K562 (cell line): ENCODE data around the gene EZH2. TPM values are rescaled to one million over a fixed set of nuclear protein-coding genes. Genes with fewer than 3 reads are reported as not detected.

Experiments
- ATAC-seq: fragments of 200-7000 bp; cut with Tn5 transposase; 3 replicates; pipeline ENCODE4 v1.9.1; 2020; ENCODE audit warnings: moderate library complexity
- BruUV-seq: library from RNA; stranded (reverse); fragments of 400-500 nt; replicated peaks from 2 replicates; lab custom pipeline; 2021; lab: Mats Ljungman, UMichigan
- CTCF ChIA-PET: fragments of 300-600 bp; formaldehyde crosslinking; extraction: SDS; loops from one replicate; lab custom pipeline; 2021; ENCODE audit warnings: low intra/inter-chr PET ratio; lab: Yijun Ruan, JAX
- POLR2A ChIA-PET: fragments of 300-600, 350-650 bp; sonication (Branson Sonifier 250); formaldehyde crosslinking; extraction: SDS; loops from one replicate; lab custom pipeline; 2021; ENCODE audit warnings: antibody characterized with exemption, inconsistent platforms; lab: Yijun Ruan, JAX
- DNase-seq, 4 experiments: peaks; one replicate each; pipeline versions ENCODE4 v3.0.0 to v3.0.0-alpha.2; 2011 to 2018; ENCODE audit warnings: low spot score in 3 of 4, mixed read lengths in 3 of 4; ENCODE audit errors: extremely low read depth in 1 of 4
- FAIRE-seq: peaks from 2 replicates; lab custom pipeline; 2011; peaks lifted over from hg19 to GRCh38; lab: Jason Lieb, UNC
- H2AFZ ChIP-seq: 2 replicates; pipeline ENCODE4 v1.6.0; 2011; ENCODE audit warnings: low read depth, low read length, control low read depth, inconsistent platforms
- H3K27ac ChIP-seq: fragments of 200-600 bp; 3 replicates; pipeline ENCODE4 v1.8.0; 2011; ENCODE audit warnings: low read depth, mild to moderate bottlenecking, control low read depth, inconsistent platforms, low read length, moderate library complexity, mixed read lengths; ENCODE audit errors: extremely low read depth
- H3K27me3 ChIP-seq, 2 experiments: fragments of 300-600 bp in 1 of 2; 2 replicates in 1 of 2; 3 replicates in 1 of 2; pipeline versions ENCODE4 v1.6.0 to v1.8.0; 2011; ENCODE audit warnings: inconsistent platforms in 2 of 2, low read length in 2 of 2, mild to moderate bottlenecking in 1 of 2, mixed read lengths in 1 of 2, moderate library complexity in 1 of 2; ENCODE audit not compliant: control insufficient read depth in 2 of 2, insufficient read depth in 2 of 2
- H3K36me3 ChIP-seq: fragments of 300-600 bp; 3 replicates; pipeline ENCODE4 v1.8.0; 2011; ENCODE audit warnings: mild to moderate bottlenecking, low read length, inconsistent platforms; ENCODE audit not compliant: control insufficient read depth, insufficient read depth
- H3K4me1 ChIP-seq, 2 experiments: fragments of 200-600 bp in 1 of 2; replicated peaks in 1 of 2; 2 replicates in 1 of 2; 3 replicates in 1 of 2; pipeline versions ENCODE4 v1.5.1 to v1.8.0; 2011; ENCODE audit warnings: inconsistent platforms in 2 of 2, low read length in 2 of 2, mild to moderate bottlenecking in 1 of 2, mixed read lengths in 1 of 2, moderate library complexity in 1 of 2; ENCODE audit not compliant: control insufficient read depth in 2 of 2, insufficient read depth in 2 of 2
- H3K4me2 ChIP-seq: 2 replicates; pipeline ENCODE4 v1.6.1; 2011; ENCODE audit warnings: low read length, control low read depth, inconsistent platforms, mixed read lengths; ENCODE audit not compliant: insufficient read depth
- H3K4me3 ChIP-seq: fragments of 200-600 bp; sonication (generic), shearing (Covaris generic); 2 replicates; pipeline ENCODE4 v1.5.1; 2016; ENCODE audit warnings: control low read depth, inconsistent platforms
- H3K79me2 ChIP-seq: fragments of 200-600 bp; 3 replicates; pipeline ENCODE4 v1.8.0; 2011; ENCODE audit warnings: low read length, inconsistent platforms; ENCODE audit not compliant: control insufficient read depth, insufficient read depth
- H3K9ac ChIP-seq, 2 experiments: 2 replicates each; pipeline versions ENCODE4 v1.6.0 to v1.6.1; 2011; ENCODE audit warnings: low read depth in 2 of 2, low read length in 2 of 2, control low read depth in 1 of 2, inconsistent platforms in 1 of 2, mild to moderate bottlenecking in 1 of 2, mixed read lengths in 1 of 2; ENCODE audit not compliant: insufficient read depth in 1 of 2
- H3K9me1 ChIP-seq: one replicate; pipeline ENCODE4 v1.6.0; 2011; ENCODE audit warnings: inconsistent platforms, mild to moderate bottlenecking, low read length, moderate library complexity; ENCODE audit not compliant: control insufficient read depth, insufficient read depth
- H3K9me3 ChIP-seq: replicated peaks from 2 replicates; pipeline ENCODE4 v1.5.1; 2011; ENCODE audit warnings: low read depth, low read length, inconsistent platforms; ENCODE audit not compliant: control insufficient read depth, insufficient read depth
- H4K20me1 ChIP-seq: replicated peaks from 2 replicates; pipeline ENCODE4 v1.6.1; 2011; ENCODE audit warnings: low read length, inconsistent platforms, mixed read lengths; ENCODE audit not compliant: control insufficient read depth, insufficient read depth
- E4F1 ChIP-seq: fragments of 250-450 bp; sonication (Bioruptor Pico); IDR thresholded peaks from 2 replicates; pipeline ENCODE4 v1.5.0; 2021; ENCODE audit warnings: mild to moderate bottlenecking, borderline replicate concordance
- ESRRA ChIP-seq: fragments of 450-650 bp; IDR thresholded peaks from 2 replicates; pipeline ENCODE4 v1.6.1; 2014; ENCODE audit warnings: low read depth, mild to moderate bottlenecking, moderate library complexity, borderline replicate concordance
- ETV5 ChIP-seq: sonication (generic); formaldehyde crosslinking; IDR thresholded peaks from 2 replicates; pipeline ENCODE4 v1.4.0; 2020; ENCODE audit warnings: low read depth, mild to moderate bottlenecking, missing genetic modification reagents
- EWSR1 ChIP-seq: fragments of 450-650 bp; IDR thresholded peaks from 2 replicates; pipeline ENCODE4 v1.6.1; 2018; ENCODE audit warnings: borderline replicate concordance, mild to moderate bottlenecking, low read depth, moderate library complexity; ENCODE audit not compliant: partially characterized antibody
- FOXP4 ChIP-seq: sonication (generic); formaldehyde crosslinking; IDR thresholded peaks from 2 replicates; pipeline ENCODE4 v1.8.0; 2022; ENCODE audit warnings: mild to moderate bottlenecking, missing genetic modification reagents, borderline replicate concordance
- GABPB2 ChIP-seq: fragments of 250-450 bp; sonication (Bioruptor Pico); conservative IDR thresholded peaks from 2 replicates; pipeline ENCODE4 v1.5.1; 2021; ENCODE audit warnings: mild to moderate bottlenecking
- HMG20B ChIP-seq: fragments of 250-450 bp; sonication (Bioruptor Pico); IDR thresholded peaks from 2 replicates; pipeline ENCODE4 v1.5.0; 2021; ENCODE audit warnings: mild to moderate bottlenecking
- PYGO2 ChIP-seq: fragments of 450-650 bp; IDR thresholded peaks from 2 replicates; pipeline ENCODE4 v1.6.1; 2016; ENCODE audit warnings: mild to moderate bottlenecking, missing genetic modification characterization, moderate library complexity, missing compliant biosample characterization
- SAP30 ChIP-seq: fragments of 200-600 bp; sonication (generic); IDR thresholded peaks from 2 replicates; pipeline ENCODE4 v1.6.1; 2012; ENCODE audit warnings: borderline replicate concordance, low read depth, mild to moderate bottlenecking, moderate library complexity, low read length, control low read depth, inconsistent platforms; ENCODE audit not compliant: insufficient read depth, poor library complexity, severe bottlenecking
- THRB ChIP-seq: fragments of 450-650 bp; formaldehyde crosslinking; conservative IDR thresholded peaks from 2 replicates; pipeline ENCODE4 v1.4.0; 2022; ENCODE audit warnings: mild to moderate bottlenecking, missing genetic modification characterization
- ZNF280A ChIP-seq: fragments of 450-650 bp; IDR thresholded peaks from 2 replicates; pipeline ENCODE4 v1.6.1; 2018; ENCODE audit warnings: mild to moderate bottlenecking, low read depth; ENCODE audit not compliant: partially characterized antibody
- ZNF311 ChIP-seq: fragments of 250-450 bp; sonication (Bioruptor Pico); IDR thresholded peaks from 2 replicates; pipeline ENCODE4 v1.4.0; 2020; ENCODE audit warnings: mild to moderate bottlenecking, moderate library complexity
- ZNF511 ChIP-seq: sonication (generic); formaldehyde crosslinking; IDR thresholded peaks from 2 replicates; pipeline ENCODE4 v1.8.0; 2022; ENCODE audit warnings: mild to moderate bottlenecking, missing genetic modification reagents
- ZSCAN29 ChIP-seq: fragments of 450-650 bp; IDR thresholded peaks from 2 replicates; pipeline ENCODE4 v1.6.1; 2017
- WGBS: fragments of 100-300 bp; shearing (Covaris generic); methylation state at CpG from one replicate; pipeline ENCODE4 v1.1.6; 2016; ENCODE audit warnings: low coverage, mixed read lengths; ENCODE audit not compliant: insufficient coverage; ENCODE audit errors: missing lambda C conversion rate; 5-methylcytosine and 5-hydroxymethylcytosine counted together
- in situ Hi-C: fragments of 300-500 bp; cut with MboI; formaldehyde crosslinking; loops from 4 replicates; pipeline ENCODE4 v1.15.0; 2018; ENCODE audit warnings: inconsistent platforms, mixed read lengths
- intact Hi-C: fragments of 100-400 bp; cut with micrococcal nuclease; formaldehyde crosslinking; loops from 2 replicates; pipeline ENCODE4 v1.14.2; 2022
- polyA plus RNA-seq, 8 experiments: library from polyadenylated mRNA; depleted of rRNA in 4 of 8; stranded (reverse) in 5 of 8; unstranded in 3 of 8; fragments of >200 nt; fragmentation: Nextera tagmentation in 2 of 8; fragmentation: Illumina TruSeq in 1 of 8; extraction: Ambion mirVana in 2 of 8; extraction: Trizol in 1 of 8; gene quantifications; 2 replicates each; pipeline versions ENCODE4 v1.2.1 to v1.2.3, GENCODE V29; 2011 to 2014; ENCODE audit warnings: inconsistent platforms in 1 of 8, missing spikeins in 1 of 8
- total RNA-seq, 7 experiments: library from RNA; depleted of rRNA in 6 of 7; stranded (reverse); fragments of >200 nt in 6 of 7; fragmentation: Illumina TruSeq in 2 of 7; extraction: Trizol in 2 of 7; gene quantifications; 2 replicates each; pipeline versions ENCODE4 v1.2.1 to v1.2.3, GENCODE V29; 2011 to 2021; ENCODE audit warnings: low replicate concordance in 1 of 7

EZH2 gene
- total and polyA plus RNA-seq, 9 of the 15 experiments (the other 6 are each of a cell fraction or from before 2014, with no cell fraction given): 48.7 to 175 (median 98.6) TPM

- H3K4me3 ChIP-seq: peak overlapping the region; percentile 96
- DNase-seq (no peak), ATAC-seq (no peak), FAIRE-seq (no peak)
- H3K4me2 ChIP-seq: peak overlapping the region; percentile 92
- ChIA-PET POLR2A (interaction anchor here (0.7 to 4.6 kb wide), 10 partner anchors 9 to 184 kb away, joined by 3 to 37 read pairs (median 4); partner anchors contain the start of gene CUL1), CTCF (no interaction called here)
- peaks cover 29% of the 10 kb centered on the region for H4K20me1 ChIP-seq
- peak overlapping the region; percentile 98; the same call in 2 of the 3 replicates for H3K27ac ChIP-seq
- peaks cover 16 to 23% of the 10 kb centered on the region in 2 experiments; a peak in 4 of 5 replicates for H3K4me1 ChIP-seq
- peaks cover 15% of the 10 kb centered on the region for H3K36me3 ChIP-seq
- in situ Hi-C loops (no loop called here), intact Hi-C loops (loop anchor here (2.0 to 5.0 kb wide), 2 partner anchors 31 to 80 kb away; no protein-coding TSS in a partner anchor)
- H3K9me3 ChIP-seq: no peaks in the 10 kb centered on the region
- 0% methylated on average over 5 of the region's 5 CpGs for WGBS
- no TSS peak for BruUV-seq
- H3K9me1 ChIP-seq: no peaks in the 10 kb centered on the region
- H3K27me3 ChIP-seq: no peaks in the 10 kb centered on the region
- H3K9ac ChIP-seq: peak overlapping the region in 1 of 2 experiments; percentile 97; a peak in 3 of 4 replicates
- H2AFZ ChIP-seq: no peak overlapping the region
- peaks cover 80% of the 10 kb centered on the region for H3K79me2 ChIP-seq
- no peak for TF ChIP-seq SAP30
- TF ChIP-seq ZNF280A: no peak
- TF ChIP-seq PYGO2 (tag): no peak
- no peak for TF ChIP-seq THRB (CRISPR knock-in tag)
- no peak for TF ChIP-seq ZSCAN29
- TF ChIP-seq ZNF511 (CRISPR knock-in tag): no peak
- no peak for TF ChIP-seq ZNF311 (CRISPR knock-in tag)
- TF ChIP-seq ESRRA: no peak
- TF ChIP-seq ETV5 (CRISPR knock-in tag): no peak
- TF ChIP-seq HMG20B: no peak
- no peak for TF ChIP-seq FOXP4 (CRISPR knock-in tag)
- TF ChIP-seq EWSR1: no peak
- no peak for TF ChIP-seq GABPB2
- no peak for TF ChIP-seq E4F1 (CRISPR knock-in tag)
These were observed 1.9 kb downstream of the EZH2 start for GRCh38 chr7:148882192-148882591.
